NCI-H1694 (cell line): ENCODE measurements around the gene HAUS6.
A peak's percentile ranks its signal among the peaks of the same experiment; 100 is the strongest.
"Not testable (repeated sequence)": the region's sequence is repeated elsewhere in the genome, so short reads cannot be mapped to it uniquely, and the experiment has no call there.

Source experiments
- DNase-seq: peaks from one replicate; lab custom pipeline; 2025; lab: John Stamatoyannopoulos, UW

HAUS6 gene

DNA sequence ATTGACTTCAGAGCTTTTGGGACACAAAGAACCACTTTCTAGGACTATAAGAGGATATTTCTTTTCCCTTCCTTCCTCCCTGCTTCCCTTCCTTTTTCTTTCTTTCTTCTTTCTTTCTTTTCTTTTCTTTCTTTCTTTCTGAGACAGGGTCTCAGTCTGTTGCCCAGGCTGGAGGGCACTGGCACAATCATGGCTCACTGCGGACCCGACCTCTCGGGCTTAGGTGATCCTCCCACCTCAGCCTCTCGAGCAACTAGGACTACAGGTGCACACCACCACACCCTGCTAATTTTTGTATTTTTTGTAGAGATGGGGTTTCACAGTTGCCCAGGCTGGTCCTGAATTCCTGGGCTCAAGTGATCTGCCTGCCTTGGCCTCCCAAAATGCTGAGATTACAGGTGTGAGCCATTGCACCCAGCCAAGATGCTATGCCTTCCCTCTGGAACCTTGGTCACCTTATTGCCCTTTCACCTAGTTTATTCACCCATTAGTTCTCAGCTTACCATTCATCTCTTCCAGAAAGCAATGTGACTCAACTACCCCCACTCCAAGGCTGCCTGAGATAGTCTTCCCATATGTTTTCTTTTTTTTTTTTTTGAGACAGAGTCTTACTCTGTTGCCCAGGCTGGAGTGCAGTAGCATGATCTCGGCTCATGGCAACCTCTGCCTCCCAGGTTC lies 14.5 kb upstream of the HAUS6 start:
- no peak for DNase-seq

DNA sequence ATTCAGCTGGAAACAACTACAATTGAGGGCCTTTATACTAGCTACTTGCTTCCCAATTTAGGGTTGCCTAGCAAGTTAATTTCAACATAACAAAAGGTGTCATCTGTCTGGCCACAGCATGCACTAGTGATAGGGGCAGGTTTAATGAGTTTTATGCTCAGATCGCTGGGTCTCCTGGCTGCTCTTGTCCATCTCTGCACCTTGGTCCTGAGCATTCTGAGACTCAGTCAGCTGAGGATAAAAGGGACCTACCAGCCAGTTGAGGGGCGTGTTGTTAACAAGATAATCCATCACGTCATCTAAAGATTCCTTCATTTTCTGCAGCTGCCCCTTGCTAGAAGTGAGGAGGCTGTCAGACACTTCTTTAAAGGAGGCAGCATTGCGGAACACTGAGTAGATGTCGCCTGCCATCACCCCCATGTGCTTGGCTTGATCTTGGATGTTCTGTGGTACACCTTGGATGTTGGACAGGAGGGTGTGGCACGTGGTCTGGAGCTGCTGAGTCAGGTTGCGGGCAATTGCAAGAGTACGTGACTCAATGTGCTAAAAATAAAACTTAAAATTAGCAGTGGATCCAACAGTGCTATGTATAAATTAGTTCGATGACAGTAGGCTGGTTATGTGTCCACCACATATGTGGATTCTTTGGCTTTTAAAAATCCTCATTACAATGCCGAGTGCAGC lies 13.5 kb upstream of the HAUS6 start:
- DNase-seq, result no peak

DNA sequence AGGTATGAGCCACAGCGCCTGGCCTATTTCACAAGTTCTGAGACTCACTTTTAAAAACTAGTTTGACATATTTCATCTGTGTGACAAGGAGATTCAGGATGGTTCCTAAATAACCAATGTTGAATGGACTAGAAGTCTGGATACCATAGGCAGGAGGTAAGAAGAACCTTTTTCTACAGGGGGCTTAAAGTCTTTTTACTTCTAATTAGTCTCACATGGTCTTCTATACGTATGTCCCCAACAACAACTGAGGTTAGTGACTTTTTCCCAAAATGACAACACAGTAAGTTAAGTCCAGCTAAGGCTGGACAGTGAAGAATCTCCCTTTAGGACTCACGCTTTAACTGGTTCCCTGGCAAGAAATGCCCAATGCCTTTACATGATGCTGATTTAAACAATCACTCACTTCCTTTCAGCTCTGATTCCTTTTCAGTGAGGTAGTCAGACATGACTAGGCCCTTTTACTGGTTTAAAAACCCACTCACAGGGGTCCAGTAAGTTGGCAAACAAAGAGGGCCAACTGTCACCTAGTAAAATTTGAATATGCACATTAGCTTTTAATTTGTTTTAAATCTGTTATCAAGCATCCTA lies 12.1 kb upstream of the HAUS6 start:
- no peak for DNase-seq

DNA sequence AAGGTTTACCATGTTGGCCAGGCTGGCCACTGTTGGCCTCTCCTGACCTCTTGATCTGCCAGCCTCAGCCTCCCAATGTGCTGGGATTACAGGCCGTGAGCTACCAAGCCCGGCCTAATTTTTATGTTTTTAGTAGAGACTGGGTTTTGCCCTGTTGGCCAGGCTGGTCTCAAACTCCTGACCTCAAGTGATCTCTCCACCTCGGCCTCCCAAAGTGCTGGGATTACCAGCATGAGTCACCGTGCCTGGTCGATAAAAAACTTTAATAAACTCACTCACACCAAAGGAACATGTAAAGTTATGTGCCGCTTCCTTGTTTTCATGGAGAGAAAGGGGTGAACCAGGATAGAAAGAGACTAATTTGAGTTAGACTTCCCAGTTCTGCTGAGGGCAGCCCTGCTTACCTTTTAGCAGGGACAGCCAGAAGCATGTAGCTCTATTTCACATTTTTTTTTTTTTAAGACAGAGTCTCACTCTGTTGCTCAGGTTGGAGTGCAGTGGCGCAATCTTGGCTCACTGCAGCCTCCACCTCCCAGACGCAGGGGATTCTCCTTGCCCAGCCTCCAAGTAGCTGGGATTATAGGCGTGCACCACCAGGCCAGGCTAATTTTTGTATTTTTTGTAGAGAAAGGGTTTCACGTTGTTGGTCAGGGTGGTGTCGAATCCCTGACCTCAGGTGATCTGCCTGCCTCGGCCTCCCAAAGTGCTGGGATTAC lies 11.4 kb upstream of the HAUS6 start:
- no peak for DNase-seq

DNA sequence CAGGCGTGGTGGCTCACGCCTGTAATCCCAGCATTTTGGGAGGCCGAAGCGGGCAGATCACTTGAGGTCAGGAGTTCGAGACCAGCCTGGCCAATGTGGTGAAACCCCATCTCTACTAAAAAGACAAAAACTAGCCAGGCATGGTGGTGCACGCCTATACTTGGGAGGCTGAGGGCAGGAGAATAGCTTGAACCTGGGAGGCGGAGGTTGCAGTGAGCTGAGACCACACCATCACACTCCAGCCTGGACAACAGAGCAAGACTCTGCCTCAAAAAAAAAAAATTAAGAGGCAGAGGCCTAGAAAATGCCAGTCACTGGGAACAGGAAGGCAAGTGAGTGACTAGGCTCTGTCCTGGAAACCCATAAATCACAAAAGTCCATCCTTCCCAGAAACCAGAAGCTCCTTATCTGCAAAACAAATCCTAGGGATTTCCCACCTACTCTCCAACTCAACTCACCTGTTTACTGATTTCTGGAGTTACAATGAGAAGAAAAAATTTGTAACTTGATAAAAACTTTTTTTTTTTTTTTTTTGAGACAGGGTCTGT lies 10.4 kb upstream of the HAUS6 start:
- not testable (repeated sequence) for DNase-seq

DNA sequence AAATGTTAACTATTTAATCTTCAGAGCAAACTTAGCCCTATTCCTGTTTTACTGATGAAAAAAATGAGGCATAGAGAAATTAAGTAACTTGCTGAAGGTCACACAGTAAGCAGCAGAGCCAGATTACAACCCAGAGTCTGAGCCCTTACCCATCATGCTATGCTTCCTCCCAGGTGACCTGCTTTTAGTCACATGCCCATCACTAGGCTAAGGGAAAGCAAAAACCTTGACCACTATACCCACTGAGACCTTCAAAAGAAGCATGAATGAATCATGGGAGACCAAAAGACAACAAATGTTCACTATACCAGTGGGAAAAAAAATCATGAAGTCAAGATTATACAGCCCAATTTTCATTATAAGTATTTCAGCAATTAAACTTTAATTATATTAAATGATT lies 5.3 kb upstream of the HAUS6 start:
- no peak for DNase-seq

DNA sequence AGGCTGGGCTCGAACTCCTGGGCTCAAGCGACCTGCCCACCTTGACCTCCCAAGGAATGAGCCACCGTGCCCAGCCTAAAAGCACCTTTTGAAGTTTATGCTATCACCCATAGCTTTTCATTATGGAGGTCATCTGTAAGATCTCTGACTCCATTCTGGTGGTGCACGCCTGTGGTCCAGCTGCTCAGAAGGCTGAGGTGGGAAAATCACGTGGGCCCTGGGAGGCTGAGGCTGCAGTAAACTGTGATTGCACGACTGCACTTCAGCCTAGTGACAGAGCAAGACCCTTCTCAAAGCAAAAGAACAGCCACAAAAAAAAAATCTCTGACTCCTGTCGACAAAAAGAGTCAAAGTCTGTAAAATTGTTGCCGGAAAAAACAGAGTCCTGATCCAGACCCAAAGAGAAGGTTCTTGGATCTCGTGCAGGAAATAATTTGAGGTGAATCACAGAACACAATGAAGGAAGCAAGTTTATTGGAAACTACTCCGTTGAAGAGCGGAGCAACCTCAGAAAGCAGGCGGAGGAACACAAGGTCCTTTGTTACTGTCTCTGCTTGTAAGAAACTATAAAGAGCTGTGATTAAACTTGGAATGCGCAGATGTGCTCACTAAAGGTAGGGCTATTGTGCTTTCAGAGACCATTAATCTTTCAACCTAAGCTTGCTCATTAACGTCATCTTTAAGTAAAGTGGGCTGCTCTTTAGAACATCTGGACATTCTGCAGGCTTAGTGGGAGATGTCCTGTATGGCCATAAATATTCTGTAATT lies 2.0 kb upstream of the HAUS6 start:
- no peak for DNase-seq

DNA sequence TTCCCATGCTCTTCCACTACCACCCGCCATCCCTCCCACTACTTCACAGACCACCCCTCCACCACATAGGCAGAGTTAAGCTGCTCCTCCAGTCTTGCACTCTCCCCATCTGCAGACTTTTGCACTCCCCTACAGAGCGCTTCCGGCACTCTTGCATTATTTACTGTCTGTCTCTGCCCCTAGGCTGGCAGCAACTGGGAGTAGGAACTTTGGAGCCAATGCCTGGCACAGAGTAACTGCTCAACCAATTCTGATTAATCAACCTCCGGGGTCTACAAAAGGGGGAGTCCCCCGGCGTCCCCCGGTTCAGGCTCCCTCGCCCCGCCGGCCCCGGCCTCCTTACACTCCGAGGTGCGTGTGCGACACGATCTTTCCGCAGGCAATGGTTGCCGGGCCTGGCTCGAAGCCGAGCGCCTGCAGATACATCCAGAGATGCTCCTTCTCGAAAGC lies 498 bp downstream of the HAUS6 start:
- peak; percentile 2 for DNase-seq

DNA sequence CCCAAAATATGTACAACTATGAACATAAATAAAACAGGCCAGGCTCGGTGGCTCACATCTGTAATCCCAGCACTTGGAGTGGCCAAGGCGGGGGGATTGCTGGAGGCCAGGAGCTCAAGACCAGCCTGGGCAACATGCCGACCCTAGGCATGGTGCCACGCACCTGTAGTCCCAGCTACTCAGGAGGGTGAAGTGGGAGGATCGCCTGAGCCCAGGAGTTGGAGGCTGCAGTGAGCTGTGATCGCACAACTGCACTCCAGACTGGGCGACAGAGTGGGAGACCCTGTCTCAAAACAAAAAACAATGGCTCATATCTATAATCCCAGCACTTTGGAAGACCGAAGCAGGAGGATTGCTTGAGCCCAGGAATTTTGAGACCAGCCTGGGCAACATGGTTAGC lies 1.5 kb downstream of the HAUS6 start:
- DNase-seq, result no peak

DNA sequence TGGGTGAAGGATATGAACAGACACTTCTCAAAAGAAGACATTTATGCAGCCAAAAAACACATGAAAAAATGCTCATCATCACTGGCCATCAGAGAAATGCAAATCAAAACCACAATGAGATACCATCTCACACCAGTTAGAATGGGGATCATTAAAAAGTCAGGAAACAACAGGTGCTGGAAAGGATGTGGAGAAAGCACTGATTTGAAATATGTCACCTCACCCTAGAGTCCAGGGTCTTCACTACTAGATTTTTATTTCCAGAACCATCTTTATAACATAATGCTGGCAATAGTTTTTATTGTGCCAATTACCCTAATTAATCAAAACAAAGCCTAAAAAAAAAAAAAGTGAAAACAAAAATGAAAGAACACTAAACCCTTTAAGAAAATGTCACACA lies 5.3 kb downstream of the HAUS6 start:
- DNase-seq, result not testable (repeated sequence)

DNA sequence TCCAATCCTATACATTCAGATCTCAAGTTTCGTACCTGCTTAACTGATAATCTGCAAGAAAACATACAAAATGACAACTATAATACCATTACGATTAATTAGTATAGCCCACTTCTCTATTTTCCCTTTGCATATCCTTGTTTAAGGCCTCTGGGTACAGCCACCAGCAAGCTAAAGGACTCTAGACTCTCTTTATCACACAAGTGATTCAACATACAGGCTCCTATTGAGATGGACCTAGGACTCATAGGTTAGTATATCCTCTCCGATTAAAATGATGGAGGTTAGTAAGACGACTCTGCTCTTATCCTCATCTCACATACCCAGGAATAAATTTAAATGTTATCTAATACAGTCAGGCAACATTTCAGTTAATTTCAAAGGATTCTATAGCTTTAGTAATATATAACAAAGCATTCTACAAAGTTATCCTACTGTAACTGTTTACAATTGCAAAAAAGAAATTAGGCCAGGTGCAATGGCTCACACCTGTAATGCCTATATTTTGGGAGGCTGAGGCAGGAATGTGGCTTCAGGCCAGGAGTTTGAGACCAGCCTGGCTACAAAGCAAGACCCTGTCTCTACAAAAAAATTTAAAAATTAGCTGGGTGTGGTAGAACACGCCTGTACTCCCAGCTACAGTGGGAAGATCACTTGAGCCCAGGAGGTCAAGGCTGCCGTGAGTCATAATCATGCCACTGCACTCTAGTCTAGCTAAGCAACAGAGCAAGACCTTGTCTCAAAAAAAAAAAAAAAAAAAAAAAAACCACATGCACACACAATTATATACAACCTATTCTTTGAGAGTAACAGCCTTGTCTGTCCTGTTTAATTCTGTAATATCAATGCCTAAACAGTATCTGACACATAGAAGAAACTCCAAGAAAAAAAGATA lies 15.4 kb downstream of the HAUS6 start:
- no peak for DNase-seq

DNA sequence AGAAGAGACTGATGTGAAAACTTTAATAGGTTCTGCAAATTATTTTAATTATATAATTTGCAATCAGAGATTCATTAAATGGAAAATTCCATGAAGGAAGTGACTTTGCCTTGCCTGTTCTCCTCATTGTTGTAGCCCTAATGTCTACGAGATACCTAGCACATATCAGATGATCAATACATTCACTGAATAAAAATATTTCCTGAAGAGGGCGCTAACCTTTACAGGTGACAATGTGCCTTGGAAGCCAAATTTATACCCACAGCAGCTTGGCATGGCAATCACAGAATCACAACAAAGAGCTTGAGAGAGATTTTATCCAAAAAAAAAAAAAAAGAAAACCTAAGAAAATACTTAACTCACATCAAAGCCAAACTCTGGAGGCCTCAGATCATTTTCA lies 17.4 kb downstream of the HAUS6 start:
- DNase-seq, result peak; percentile 14

DNA sequence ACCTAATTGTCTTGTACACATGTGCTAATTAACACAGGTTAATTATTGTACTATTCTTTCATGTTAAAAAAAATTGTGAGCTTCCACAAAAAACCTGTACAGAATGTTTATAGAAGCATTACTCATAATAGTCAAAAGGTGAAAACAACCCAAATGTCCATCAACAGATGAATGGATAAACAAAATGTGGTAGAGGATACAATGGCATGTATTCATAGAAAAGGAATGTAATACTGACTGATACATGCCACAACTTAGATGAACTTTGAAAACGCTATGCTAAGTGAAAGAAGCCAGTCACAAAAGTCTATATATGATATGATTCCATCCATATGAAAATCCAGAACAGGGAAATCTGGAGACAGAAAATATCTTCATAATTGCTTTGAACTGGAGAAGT lies 27.9 kb downstream of the HAUS6 start:
- DNase-seq, result no peak

DNA sequence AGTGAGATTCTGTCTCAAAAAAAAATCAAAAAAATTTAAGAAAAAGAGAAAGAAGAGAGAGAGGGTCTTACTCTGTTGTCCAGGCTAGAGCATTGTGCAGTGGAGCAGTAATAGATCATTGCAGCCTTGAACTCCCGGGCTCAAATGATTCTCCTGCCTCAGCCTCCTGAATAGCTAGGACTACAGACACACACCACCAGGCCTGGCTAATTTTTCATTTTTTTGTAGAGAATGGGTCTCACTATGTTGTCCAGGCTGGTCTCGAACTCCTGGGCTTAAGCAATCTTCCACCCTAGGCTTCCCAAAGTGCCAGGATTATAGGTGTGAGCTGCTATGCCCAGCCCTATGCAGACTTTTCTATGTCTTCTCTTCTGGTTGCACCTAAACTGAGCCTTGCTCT lies 28.5 kb downstream of the HAUS6 start:
- DNase-seq, result no peak

DNA sequence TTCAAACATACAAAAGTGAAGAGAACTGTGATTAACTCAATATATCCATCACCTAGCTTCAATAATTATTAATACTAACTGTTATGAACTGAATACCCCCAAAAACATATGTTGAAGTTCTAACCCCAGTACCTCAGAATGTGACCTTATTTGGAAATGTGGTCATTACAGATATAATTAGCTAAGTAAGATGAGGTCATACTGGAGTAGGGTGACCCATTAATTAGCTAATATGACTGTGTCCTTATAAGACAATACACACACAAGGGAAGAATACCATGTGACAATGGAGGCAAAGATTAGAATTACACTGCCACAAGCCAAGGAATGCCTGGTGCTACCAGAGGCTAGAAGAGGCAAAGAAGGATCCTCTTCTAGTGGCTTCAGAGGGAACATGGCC lies 45.7 kb downstream of the HAUS6 start:
- DNase-seq, result no peak

DNA sequence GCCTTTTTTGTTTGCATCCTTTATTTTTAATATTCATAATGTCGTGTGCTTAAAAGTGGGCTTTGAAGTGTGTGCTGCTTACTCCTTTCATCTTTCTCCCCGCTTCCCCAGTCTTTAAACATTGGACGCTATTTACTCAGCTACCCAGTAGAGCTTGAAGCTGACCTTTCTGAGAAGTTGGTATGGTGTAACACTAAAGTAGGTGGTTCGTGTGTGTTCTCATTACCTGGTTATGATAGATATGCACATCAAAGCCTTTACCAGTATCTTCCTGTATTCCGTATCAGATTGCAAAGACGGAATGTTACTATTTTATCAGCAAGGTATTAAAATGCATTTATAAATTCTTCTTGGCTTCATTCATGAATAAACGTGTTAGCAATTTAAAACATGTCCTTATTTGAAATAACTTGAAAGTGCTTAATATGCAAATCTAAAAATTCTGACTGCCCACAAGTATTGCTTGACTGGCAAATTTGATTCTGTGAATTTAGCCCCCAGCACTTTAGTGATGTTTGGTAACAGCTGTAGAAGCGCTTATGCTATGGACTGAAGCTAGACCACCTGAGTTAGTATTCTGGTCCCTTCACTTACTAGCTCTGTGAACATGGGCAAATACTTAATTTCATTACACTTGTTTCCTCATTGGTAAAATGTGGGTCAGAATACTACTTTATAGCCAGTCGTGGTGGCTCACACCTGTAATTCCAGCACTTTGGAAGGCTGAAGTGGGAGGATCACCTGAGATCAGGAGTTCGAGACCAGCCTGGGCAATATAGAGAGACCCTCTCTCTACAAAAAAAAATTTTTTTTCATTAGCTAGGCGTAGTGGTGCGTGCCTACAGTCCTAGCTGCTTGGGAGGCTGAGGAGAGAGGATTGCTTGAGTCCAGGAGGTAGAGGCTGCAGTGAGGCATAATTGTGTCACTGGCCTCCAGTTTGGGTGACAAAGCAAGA lies 51.8 kb downstream of the HAUS6 start:
- no peak for DNase-seq

DNA sequence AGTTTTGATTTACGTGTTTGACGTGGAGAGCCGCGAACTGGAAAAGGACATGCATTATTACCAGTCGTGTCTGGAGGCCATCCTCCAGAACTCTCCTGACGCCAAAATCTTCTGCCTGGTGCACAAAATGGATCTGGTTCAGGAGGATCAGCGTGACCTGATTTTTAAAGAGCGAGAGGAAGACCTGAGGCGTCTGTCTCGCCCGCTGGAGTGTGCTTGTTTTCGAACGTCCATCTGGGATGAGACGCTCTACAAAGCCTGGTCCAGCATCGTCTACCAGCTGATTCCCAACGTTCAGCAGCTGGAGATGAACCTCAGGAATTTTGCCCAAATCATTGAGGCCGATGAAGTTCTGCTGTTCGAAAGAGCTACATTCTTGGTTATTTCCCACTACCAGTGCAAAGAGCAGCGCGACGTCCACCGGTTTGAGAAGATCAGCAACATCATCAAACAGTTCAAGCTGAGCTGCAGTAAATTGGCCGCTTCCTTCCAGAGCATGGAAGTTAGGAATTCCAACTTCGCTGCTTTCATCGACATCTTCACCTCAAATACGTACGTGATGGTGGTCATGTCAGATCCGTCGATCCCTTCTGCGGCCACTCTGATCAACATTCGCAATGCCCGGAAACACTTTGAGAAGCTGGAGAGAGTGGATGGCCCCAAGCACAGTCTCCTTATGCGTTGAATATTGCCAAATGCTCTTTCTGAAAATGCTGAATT lies 52.6 kb downstream of the HAUS6 start:
- DNase-seq, result no peak

DNA sequence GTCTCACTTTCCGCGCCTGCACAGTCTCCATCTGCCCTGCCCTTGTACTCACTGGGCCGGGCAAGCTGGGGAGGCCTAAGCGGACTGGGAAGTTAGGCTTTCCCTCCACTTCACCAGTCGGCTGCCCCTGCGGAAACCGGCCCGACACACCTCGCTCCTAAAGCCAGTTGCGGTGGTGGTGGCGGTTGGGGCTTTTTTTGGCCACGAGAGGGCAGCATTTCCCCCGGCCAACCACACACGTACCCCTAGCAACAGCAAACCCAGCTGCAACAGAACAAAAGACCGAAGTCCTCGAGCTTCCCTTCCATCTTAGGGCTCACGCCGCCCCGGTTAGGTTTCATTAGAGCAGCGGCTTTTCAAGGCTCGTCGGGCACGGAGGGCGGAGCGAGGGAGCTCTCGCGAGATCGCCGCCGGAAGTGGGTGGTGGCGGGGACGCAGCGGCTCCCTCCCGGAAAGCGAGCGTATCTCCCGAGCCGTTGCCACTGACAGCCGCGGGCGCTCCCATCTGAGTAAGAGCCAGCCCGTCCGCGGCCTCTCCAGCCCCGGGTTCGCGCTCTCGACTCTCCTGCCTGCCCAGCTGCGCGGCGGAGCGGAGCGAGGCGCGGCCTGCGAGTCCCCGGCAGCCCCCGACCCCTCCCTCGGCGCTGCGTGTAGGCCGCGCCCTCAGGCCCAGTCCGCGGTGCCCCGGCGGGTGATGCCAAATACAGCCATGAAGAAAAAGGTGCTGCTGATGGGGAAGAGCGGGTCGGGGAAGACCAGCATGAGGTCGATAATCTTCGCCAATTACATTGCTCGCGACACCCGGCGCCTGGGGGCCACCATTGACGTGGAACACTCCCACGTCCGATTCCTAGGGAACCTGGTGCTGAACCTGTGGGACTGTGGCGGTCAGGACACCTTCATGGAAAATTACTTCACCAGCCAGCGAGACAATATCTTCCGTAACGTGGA lies 53.5 kb downstream of the HAUS6 start, which contains the start of gene RRAGA:
Gene RRAGA (plus strand): TSS at position 462 of the 951 bp plus-strand sequence. CDS start 233 bp downstream, at position 695.
- DNase-seq, result peak; percentile 91
